ENCODE measurements around the gene PI4KA. TPM values are rescaled to one million over a fixed set of nuclear protein-coding genes. Genes with fewer than 3 reads are reported as not detected.

PI4KA gene
- total RNA-seq, 1 experiment from 2014 or later: 65.8 TPM

GRCh38 chr22:20740222-20740951, 118.2 kb downstream of the PI4KA start:
- no peak overlapping the region for H3K4me3 Mint-ChIP-seq
- Histone ChIP-seq H2BK20ac (ENCODE audit: low read depth, low read length, poor library complexity, severe bottlenecking) (no peak overlapping the region), H3K18ac (ENCODE audit: insufficient read length, low read depth, low read length) (no peak overlapping the region), H4K91ac (ENCODE audit: insufficient read length, low read depth, low read length) (no peak overlapping the region), H4K5ac (ENCODE audit: insufficient read length, low read depth, low read length) (no peak overlapping the region), H3K9me3 (ENCODE audit: control insufficient read depth, low read depth, low read length) (no peaks in the 10 kb centered on the region), H3K4me1 (ENCODE audit: insufficient read depth, low read length) (no peaks in the 10 kb centered on the region), H3K4ac (ENCODE audit: low read depth, low read length) (no peak overlapping the region), H3K79me1 (ENCODE audit: insufficient read depth, low read depth, low read length, poor library complexity, severe bottlenecking) (no peaks in the 10 kb centered on the region), H4K8ac (replicated peaks; ENCODE audit: insufficient read length, low read depth, low read length) (no peak overlapping the region), H2AK5ac (ENCODE audit: insufficient read length, low read length) (no peak overlapping the region), H2BK15ac (ENCODE audit: low read depth, low read length) (no peak overlapping the region), H4K20me1 (ENCODE audit: control insufficient read depth, insufficient read depth, insufficient read length) (no peaks in the 10 kb centered on the region), H3K14ac (ENCODE audit: insufficient read depth, low read length) (no peak overlapping the region), H3K79me2 (ENCODE audit: insufficient read depth, low read length) (no peaks in the 10 kb centered on the region), H3K27ac (ENCODE audit: insufficient read length, low read depth, low read length) (no peak overlapping the region), H3K23me2 (ENCODE audit: insufficient read length, low read depth, low read length, poor library complexity, severe bottlenecking) (no peaks in the 10 kb centered on the region), H3K27me3 (ENCODE audit: insufficient read depth, low read length) (no peaks in the 10 kb centered on the region), H3K4me2 (ENCODE audit: insufficient read depth, insufficient read length, low read length) (no peak overlapping the region), H2AFZ (ENCODE audit: low read length) (no peak overlapping the region), H3K23ac (ENCODE audit: insufficient read length, low read depth, low read length) (no peak overlapping the region), H3T11ph (ENCODE audit: low read length) (no peak overlapping the region), H2BK12ac (ENCODE audit: insufficient read length, low read depth, low read length) (no peak overlapping the region), H2BK5ac (ENCODE audit: insufficient read length, low read length) (no peak overlapping the region), H3K56ac (ENCODE audit: insufficient read length, low read depth, low read length) (no peak overlapping the region), H2BK120ac (ENCODE audit: low read depth, low read length, poor library complexity, severe bottlenecking) (no peak overlapping the region), H3K9ac (ENCODE audit: extremely low read depth, insufficient read length, low read length) (no peak overlapping the region)
- no peak for TF ChIP-seq CTCF (conservative IDR thresholded peaks at IDR 0.05)
- H3K9me3 Mint-ChIP-seq: peaks cover 6 to 7% of the 10 kb centered on the region in 2 experiments; a peak in 4 of 5 replicates
- H3K27me3 Mint-ChIP-seq (ENCODE audit: low read depth): no peaks in the 10 kb centered on the region
- H3K4me1 Mint-ChIP-seq: no peaks in the 10 kb centered on the region
- WGBS (ENCODE audit: extremely low coverage, insufficient read length, low lambda C conversion rate): no CpG with 5 or more reads among the region's 2 CpGs
- H3K27ac Mint-ChIP-seq: no peak overlapping the region
- H3K36me3 Mint-ChIP-seq (ENCODE audit: insufficient read depth in 1 of 3, low read depth in 3 of 3): peaks cover 15 to 45% (median 18%) of the 10 kb centered on the region in 3 experiments
- DNase-seq: no peak
